IPS DF 4.7 (cell line): Measurements from ENCODE around the gene SORBS2.

Source experiments
- DNase-seq: peaks from one replicate; pipeline ENCODE4 v3.0.0-alpha.2; 2013; ENCODE audit warnings: low spot score; ENCODE audit errors: extremely low read depth

SORBS2 gene

DNA sequence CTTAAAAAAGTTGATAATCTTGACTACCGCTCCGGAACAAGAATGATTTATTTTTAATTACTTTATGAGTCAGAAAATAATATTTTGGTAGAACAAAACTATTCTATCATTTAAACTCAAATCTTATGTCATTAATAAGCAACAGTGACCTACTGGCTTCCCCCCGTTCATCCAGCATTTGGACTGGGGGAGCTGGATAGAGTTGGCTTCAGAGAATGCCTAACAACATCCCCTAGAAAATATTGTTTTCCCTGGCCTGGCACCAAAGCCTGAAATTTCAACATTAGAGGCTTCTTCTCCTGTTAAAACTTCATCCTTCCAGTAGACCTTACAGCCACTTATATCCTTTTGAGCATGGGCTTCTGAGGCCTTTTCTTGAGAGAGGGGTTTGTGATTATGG, 221.0 kb downstream of the SORBS2 start:
- DNase-seq, result no peak

DNA sequence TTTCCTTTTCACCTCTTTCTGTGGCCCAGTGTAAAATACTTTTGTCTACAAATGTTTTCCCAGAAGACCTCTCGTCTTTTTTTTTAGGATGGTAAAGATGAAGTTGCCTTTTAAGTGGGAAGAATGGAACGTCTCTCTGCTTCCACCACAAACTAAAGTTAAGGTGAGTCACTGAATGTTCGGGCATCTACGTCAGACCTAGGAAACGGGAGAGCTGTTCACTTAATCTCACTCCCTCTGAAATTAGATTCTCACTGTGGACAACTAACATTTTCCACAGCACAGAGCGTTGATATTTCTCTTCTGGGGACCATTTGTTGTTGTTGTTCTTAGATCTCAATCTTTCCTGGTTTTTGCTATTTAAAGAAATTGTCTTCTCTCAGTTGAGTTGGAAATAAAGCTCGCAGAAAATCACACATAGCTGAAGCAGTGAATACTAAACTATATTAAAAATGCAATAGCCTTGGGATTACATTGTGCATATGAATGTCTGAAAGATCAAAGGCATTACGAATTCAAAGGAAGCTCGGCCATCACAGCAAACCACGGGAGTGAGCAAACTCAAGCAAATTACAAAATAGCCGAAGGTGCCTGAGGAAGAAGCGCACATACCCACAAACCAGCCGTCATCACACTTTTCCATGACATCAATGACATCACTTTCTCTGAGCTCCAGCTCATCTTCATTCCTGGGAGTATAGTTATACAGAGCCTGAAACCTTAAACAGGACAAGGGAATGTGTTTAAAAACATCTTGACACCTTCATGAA, 222.7 kb downstream of the SORBS2 start:
- no peak for DNase-seq

DNA sequence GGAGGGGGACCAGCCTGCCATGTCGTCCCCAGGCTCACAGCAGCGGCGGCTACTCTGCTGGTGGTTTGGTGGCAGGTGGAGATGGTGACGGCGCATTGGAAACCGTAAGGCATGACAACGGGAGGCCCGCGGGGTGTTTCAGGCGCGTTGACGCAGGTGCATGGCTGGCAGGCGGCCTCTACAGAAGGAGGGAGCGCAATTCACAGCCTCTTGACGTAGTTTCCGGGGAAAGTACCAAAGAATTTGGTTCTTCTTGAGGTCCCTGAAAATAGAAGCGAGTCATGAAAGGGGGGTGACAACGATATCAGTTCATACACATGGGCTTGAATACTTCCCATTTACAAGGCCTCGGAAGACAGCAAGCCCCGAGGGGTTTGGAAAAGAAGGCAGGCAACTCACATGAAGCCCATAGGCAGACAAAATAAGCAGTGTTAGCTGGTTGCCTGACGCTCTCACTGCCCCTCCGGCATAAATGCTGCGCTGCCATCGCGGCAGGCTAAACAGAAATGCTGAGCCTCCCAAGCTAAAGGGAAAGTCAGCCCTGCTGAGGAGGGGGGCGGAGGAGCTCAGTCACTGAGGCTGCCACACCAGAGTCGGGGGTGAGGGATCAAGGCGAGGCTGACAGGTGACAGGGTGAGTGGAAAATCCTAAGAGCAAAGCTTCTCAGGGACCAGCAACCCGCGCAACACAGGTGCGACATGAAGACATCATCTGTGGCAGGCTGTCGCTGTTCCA, 224.4 kb downstream of the SORBS2 start:
- no peak for DNase-seq

DNA sequence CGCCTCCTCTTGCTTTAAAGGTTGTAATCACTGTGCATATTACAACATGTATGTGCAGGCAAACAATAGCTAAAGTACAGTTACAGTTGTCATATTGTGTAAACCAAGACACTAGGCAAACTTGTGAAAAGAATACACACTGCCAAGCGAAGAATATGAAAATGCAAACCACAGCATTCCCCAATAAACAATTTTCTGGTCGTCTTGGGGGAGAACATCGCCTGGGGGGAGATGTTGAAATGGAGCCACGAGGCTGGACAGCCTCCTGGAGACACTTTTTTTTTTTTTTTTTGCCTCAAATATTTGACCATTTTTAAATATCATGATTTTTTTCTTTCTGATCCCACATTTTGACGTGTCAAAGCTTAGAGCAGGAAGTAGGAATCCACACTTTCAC, 225.0 kb downstream of the SORBS2 start:
- DNase-seq, result no peak

DNA sequence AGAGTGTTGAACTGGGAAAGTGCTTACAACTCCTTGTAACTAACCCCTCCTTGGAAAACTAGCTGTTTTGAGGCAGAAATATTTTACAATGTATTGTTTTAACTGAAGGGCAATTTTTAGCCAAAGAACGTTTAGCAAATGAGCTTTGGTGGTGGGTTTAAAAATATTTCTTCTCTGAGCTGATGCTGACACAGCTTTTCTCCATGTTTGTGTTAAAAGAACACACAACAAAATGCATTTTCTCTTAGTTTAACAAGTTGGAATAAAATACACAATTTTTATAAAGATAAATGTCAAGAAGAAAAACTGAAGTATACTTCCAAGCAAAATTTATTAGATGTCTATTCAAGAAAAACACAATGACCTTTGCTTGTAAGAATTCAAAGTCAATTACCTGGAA, 226.8 kb downstream of the SORBS2 start:
- no peak for DNase-seq

DNA sequence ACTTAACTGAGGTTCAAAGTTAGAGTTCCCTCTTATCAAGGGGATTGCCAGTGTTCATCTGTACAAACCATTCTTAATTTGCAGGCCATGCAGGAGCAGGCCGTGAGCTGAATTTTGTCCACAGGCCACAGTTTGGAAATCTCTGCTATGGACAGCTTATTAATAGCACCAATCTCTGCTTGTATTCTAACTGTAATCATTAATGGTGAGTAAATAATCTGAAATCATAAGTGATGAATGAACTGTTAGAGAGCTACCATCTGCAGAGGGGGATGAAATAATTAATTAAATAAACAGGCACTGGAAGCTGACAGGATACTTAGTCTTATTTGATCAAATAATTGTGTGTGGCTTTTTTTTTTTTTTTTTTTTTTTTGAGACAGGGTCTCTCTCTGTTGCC, 228.2 kb downstream of the SORBS2 start:
- DNase-seq, result no peak

DNA sequence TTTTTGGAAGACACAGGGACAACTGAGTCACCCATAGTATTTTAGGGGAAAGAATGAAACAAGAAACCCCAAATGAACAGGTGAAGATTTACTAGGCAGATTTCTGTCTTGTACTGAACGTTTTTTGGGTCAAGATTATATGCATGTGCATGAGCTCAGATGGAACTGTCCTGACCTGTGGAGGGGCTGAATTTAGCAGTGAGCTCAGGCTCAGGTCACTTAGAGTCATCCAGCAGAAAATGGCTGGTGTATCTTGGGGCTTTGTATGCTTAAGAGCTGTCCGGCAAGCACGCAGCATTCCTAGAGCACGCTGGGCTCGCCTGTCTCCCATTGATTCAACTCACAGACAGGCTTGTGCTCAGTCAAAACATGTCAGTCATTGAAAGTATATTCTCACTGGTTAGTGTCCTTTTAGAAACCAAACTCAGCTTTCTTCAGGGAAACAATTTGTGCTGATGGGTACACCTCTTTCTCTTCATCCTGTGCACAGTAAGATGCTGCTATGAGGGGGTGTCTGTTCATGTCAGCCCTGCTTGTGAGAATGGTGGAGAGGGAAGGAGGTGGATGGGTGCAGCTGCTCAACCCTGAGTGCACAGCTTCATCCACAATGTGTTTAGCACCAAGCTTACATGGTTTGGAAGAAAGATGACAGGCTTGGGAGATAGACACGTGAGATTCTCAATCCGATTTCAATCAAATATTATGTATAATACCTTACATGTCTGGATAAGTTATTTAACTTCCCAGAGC, 229.2 kb downstream of the SORBS2 start:
- no peak for DNase-seq

DNA sequence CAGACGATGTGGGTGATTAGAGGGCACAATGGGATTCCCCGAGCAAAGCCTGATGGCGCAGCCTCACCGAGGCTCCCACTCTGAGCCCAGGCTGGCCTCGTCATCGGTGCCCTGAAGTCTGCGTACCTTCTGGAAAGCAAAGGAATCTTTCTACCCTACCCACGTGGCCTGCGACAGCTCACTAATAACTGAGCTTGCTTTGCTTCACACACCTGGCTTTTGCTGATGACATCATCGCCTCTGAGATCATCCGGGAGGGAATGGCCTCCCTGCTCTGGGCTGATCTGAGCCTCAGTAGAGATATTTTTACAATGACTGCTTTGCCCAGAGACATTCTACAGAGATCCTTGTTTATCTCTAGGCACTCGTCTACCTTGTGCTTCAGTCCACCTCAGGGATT, 231.3 kb downstream of the SORBS2 start:
- no peak for DNase-seq

DNA sequence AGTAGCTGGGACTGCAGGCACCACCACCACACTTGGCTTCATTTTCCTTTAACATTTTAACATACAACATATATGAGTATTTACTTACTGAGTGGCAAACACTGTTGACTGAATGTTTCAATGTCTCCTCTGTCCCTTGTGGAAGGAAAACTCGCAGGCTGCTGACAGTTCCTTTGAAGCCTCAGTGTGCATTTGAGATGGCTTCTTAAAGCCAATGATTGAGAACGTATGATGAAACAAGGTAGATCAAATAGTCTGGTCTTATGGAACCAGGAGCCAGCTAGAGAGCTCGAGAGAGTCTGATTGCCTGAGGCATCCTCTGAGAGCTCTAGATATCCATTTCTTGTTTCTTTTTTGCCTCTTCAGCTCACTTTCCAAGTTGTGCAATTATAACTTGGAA, 233.7 kb downstream of the SORBS2 start:
- no peak for DNase-seq

DNA sequence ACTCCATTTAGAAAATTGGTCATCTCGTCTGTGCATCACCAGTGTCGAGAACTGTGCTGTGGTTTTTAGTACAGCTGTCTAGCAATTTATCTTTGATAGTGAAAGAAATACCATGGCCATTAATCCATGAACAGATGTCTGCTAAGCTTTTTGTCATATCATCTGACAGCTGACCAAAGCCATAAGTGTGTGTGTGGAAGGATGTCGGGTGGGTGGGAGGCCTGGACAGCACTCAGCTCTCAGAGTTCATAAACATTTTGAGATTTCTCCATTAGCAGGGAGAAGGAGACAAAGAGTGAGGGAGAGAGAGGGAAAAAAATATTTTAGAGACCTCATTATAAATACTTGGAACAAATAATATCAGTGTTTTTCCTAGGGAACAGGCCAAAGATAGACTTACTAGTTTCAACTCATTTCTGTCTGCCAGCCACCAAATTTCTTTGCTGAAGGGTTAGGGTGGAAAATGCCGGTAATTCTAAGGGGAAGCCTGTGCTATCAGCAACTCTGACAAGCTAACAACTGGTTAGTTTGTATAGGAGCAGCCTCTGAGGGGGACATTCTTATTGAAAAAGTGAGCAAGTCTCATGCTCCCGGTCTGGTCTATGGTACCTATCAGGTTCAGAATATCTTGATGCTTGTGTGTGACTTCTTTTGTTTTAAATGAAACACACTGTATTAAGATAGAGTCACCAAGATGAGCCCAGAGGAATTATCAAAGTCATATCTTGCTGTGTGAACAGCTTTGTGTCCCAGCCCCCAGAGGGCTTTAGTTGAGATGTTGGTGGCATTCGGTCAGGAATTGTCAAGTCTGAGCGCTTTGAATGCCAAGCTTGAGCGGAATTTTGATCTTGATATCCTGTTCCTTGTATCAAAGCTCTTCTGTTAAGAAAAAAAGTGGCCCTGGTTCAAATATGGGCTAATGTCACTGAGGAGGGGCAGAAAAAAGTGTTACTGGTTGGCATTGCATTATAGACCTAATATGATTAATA, 234.7 kb downstream of the SORBS2 start:
- DNase-seq, result no peak

DNA sequence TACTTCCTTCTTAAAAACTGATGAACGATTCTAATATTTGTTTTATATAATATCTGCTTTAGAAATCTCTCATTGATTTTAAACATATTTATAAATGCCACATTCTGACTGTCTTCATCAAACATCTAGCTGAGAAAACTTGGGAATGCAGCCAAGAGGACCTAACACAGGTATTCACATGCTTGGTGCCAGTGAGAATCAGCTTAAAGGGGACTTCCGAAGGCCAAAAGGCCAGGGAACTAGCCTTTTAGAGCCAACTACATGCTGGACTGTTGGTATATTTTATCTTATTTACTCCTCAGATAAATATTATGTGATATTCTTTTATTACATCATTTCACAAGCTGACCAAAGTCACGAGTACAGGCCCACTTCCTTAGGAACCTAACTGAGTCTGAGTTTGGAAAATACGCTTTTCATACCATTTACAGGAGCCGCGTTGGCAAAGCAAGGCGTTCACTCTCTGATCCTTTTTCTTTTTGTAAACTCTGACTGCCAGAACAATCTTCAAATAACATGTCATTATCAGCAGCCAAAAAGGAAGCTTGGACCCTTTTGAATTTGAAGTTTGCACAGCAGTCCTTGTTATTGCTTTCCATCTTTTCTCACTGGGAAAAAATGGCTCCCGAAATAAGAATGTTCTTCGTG, 235.6 kb downstream of the SORBS2 start:
- no peak for DNase-seq

DNA sequence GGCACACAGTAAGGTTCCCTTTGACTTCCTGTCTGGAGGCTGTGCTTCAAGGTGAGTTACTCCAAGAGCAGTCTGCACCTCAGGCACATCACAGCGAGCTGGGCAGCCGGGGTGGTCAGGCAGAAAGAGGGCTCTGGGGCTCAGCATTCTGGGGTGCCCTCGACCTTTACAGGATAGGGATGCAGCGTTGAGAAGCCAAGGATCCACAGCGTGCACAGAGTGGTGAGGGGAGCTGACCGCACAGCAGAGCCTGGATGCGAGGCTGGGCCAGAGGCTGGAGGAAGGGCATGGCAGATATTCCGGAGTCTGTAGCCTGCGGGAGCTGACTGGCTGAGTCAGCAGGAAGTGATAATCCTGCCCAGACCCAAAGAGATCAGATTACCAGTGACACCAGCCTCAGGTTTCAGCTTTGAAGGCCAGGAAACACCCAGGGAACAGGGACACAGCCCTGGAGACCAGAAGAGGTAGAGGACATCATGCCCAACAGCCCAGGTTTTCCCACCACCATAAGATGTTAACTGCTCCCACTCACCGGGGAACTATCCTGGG, 238.3 kb downstream of the SORBS2 start:
- peak; percentile 76 for DNase-seq

DNA sequence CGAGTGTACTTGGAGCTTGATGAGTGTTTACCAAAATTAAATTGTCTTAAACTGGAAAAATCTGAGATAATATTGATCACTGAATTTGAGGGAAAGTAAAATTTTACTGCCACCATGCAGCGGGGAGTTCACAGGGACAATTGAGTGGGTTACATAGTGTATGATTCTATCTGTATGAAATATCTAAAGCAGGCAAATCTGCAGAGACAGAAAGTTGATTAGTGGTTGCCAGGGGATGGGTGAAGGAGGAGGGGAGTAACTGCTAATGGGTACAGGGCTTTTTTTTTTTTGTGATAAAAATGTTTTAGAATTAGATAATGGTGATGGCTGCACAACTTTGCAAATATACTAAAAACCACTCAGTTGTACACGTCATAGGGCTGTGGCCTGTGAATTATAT, 241.3 kb downstream of the SORBS2 start:
- no peak for DNase-seq

DNA sequence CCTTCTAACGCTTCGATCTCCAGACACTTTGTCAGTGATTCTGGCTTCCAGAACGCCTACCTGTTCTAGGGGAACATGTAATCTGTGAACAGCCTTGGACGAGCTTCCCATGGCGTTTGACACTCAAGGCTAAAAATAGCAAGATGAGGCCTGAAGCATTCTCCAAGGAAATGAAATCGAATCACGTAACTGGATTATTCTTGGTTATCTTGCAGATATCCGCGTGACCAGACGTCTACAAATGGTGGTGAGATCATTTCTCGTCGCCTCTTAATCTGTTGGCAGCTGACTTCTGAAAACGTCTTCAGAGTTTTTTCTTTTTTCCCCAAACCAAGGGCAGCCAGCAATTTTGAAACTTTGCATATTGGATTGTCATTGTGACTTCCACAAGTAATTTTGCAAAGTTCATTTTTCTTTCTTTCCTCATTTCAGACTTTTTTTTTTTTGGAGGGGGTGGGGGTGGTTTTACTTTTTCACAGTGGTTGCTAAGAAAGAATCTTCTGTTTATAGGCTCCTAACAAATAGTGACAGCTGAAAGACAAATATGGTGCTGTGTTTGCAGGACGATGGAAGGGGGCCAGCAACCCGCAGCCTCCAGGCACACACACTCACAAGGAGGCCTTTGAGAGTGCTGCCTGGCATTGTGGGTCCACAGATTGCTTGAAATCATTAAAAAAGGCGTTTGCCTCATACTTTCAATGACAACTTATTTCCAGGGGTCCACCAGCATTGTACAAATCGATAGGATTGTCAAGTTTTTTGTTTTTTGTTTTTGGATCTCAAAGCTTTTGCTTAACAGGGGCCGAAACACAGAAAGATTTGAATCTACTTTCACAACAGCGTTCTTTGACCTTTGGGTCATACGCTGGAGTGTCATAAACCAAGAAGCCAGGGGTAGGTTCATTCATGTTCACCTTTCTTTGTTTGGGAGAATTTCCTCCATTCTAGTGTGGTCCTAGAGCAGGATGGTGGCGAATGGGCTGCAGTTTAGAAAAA, 244.3 kb downstream of the SORBS2 start:
- DNase-seq, result no peak

DNA sequence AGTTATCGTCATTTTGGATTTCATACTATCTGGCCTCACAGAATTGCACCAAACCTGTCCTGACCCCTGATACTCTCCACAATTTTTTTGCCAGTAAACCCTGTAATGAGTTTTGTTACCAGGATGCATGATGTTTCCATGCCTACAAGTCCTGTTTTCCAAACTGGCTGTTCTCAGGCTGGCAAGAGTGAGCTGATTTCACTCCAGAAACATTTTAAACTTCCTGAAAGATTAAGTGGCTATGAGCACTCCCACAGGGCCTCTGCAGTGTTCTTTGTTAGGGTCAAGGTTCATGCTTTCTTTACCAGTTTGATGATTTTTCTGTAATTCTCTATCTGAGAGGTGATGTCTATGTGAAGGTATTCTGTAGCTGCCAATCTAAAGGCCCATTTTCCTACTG, 245.0 kb downstream of the SORBS2 start:
- DNase-seq, result no peak

DNA sequence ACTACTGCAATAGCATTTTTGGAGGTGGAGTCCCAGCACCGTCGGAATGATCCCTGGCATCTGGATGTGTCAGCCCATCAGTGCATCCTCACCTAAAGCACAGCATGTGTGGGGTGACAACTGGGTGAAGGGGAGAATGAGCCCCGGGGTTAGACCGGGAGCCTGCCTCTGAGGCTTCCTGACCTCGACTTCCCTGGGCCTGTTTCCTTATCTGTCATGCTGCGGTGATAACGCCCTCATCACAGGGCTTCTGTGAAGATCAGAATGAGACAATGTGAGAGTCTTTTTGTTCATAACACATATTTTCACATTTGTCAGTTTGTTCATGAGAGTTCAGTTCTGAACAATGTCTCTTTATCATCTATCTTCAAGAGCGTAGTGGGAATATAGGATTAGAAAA, 245.6 kb downstream of the SORBS2 start:
- no peak for DNase-seq

DNA sequence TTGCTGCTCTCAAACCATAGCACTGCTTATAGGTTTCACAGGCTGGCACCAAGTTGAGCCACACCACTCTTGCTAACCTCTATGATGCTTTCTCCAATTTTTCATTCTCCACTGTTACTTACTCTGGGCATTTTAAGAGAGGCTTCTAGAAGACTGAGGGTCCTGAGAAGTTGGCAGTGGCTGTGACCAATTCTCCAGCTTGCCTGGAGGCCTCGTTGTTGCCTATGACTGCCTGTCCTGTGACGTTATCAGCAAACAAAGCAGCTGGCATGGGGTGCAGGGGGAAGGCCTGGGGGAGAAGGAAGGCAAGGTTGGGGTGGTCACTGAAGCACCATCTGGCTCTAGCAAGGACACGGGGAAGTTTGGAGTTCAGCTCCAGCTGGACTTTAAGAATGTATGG, 246.3 kb downstream of the SORBS2 start:
- no peak for DNase-seq

DNA sequence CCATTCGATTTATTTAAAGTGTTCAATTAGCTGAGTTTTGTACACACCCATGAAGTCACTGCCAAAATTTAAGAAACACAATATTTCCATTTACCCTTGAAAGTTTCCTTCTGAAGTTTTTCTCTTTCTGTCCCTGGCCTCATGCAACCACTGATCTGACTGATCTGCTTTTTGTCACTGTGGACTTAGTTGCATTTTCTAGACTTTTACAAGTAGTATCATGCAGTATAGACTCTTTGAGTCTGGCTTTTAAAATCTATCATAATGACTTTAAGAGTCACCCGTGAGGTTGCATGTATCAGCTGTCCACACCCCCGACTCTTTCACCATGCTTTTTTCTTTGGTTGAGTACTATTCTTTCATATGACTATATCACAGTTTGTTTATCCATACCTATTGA, 247.6 kb downstream of the SORBS2 start:
- DNase-seq, result no peak

DNA sequence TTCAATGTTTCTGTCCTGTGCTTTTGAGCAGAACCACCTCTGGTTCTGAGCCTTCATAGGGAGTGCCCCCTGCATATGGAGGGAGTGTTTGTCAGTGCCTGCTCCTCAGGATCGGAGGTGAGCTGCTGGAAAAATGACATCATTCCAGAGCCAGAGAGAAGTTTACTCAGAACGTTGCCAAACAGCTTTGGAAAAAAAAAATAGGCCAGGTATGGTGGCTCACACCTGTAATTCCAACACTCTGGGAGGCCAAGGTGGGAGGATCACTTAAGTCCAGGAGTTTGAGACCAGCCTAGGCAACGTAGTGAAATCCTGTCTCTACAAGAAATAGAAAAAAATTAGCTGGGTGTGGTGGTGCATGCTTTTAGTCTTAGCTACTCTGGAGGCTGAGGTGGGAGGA, 249.5 kb downstream of the SORBS2 start:
- DNase-seq, result no peak
